HL-60 (cell line): ENCODE measurements around the gene COA5.

ENCODE experiments used
- DNase-seq, 2 experiments: peaks; one replicate each; pipeline ENCODE4 v3.0.0-alpha.2; 2010 to 2020; ENCODE audit warnings: low read depth in 1 of 2, low spot score in 1 of 2
- H3K27ac ChIP-seq: fragments of 250-450 bp; sonication (Bioruptor Pico); replicated peaks from 2 replicates; pipeline ENCODE4 v1.5.1; 2020; ENCODE audit warnings: mild to moderate bottlenecking, moderate library complexity
- H3K27me3 ChIP-seq: fragments of 250-450 bp; sonication (Bioruptor Pico); 2 replicates; pipeline ENCODE4 v1.5.1; 2021; ENCODE audit warnings: mild to moderate bottlenecking, moderate library complexity; ENCODE audit not compliant: insufficient read depth, poor library complexity, severe bottlenecking
- H3K4me3 ChIP-seq: replicated peaks from 2 replicates; pipeline ENCODE4 v1.5.1; 2011; ENCODE audit warnings: mild to moderate bottlenecking, control low read depth, low read length; ENCODE audit not compliant: insufficient read depth
- GABPA ChIP-seq: IDR thresholded peaks from 2 replicates; pipeline ENCODE4 v1.6.1; 2012; ENCODE audit warnings: low read depth
- POLR2AphosphoS5 ChIP-seq: IDR thresholded peaks from 2 replicates; pipeline ENCODE4 v1.6.1; 2012; ENCODE audit warnings: low read depth
- SPI1 ChIP-seq: IDR thresholded peaks from 2 replicates; pipeline ENCODE4 v1.6.1; 2012; ENCODE audit warnings: low read depth, mild to moderate bottlenecking, borderline replicate concordance
- TF ChIP-seq, protein P1 (sequence below): IDR thresholded peaks from 2 replicates; pipeline ENCODE4 v1.6.1; 2012; ENCODE audit warnings: low read depth; ENCODE audit not compliant: insufficient replicate concordance
- TF ChIP-seq, protein P2 (sequence below): IDR thresholded peaks from one replicate; pipeline ENCODE4 v1.5.1; 2011; ENCODE audit warnings: low read length, control low read depth, inconsistent platforms; ENCODE audit not compliant: insufficient read depth

Gene COA5

DNA sequence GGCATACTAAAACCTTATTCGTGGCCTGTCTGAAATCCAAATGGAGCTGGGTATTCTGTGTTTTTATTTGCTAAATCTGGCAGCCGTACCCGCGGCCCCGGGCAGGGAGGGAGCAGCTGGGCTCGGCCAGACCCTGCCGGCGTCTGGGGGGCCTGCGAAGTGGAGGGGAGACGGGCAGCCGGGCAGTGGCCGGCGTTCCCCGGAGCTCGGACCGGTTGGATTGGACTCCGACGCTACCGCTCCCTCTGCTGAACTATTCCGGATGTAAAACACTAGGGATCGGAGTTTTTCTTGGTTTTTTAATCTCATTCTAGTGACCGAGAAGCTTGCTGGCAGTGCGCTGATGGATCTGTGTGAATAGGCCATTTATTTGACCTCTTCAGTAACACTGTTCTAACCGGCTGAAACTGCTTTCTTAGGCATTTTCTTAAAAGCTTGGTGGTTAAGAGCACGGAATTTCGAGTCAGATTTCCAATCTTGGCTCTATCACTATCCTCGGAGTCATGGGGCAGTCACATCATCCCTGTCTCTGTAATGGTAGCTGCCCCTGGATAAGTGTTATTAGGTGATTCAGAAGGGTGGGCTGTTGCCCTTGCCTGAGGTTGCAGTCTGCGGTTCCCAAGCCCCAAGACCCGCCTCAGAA is 771 bp upstream of the COA5 start:
- no peak for TF ChIP-seq SPI1
- TF ChIP-seq, protein P1, sequence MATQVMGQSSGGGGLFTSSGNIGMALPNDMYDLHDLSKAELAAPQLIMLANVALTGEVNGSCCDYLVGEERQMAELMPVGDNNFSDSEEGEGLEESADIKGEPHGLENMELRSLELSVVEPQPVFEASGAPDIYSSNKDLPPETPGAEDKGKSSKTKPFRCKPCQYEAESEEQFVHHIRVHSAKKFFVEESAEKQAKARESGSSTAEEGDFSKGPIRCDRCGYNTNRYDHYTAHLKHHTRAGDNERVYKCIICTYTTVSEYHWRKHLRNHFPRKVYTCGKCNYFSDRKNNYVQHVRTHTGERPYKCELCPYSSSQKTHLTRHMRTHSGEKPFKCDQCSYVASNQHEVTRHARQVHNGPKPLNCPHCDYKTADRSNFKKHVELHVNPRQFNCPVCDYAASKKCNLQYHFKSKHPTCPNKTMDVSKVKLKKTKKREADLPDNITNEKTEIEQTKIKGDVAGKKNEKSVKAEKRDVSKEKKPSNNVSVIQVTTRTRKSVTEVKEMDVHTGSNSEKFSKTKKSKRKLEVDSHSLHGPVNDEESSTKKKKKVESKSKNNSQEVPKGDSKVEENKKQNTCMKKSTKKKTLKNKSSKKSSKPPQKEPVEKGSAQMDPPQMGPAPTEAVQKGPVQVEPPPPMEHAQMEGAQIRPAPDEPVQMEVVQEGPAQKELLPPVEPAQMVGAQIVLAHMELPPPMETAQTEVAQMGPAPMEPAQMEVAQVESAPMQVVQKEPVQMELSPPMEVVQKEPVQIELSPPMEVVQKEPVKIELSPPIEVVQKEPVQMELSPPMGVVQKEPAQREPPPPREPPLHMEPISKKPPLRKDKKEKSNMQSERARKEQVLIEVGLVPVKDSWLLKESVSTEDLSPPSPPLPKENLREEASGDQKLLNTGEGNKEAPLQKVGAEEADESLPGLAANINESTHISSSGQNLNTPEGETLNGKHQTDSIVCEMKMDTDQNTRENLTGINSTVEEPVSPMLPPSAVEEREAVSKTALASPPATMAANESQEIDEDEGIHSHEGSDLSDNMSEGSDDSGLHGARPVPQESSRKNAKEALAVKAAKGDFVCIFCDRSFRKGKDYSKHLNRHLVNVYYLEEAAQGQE: no peak
- TF ChIP-seq GABPA: no peak
- TF ChIP-seq POLR2AphosphoS5: no peak
- TF ChIP-seq, protein P2, sequence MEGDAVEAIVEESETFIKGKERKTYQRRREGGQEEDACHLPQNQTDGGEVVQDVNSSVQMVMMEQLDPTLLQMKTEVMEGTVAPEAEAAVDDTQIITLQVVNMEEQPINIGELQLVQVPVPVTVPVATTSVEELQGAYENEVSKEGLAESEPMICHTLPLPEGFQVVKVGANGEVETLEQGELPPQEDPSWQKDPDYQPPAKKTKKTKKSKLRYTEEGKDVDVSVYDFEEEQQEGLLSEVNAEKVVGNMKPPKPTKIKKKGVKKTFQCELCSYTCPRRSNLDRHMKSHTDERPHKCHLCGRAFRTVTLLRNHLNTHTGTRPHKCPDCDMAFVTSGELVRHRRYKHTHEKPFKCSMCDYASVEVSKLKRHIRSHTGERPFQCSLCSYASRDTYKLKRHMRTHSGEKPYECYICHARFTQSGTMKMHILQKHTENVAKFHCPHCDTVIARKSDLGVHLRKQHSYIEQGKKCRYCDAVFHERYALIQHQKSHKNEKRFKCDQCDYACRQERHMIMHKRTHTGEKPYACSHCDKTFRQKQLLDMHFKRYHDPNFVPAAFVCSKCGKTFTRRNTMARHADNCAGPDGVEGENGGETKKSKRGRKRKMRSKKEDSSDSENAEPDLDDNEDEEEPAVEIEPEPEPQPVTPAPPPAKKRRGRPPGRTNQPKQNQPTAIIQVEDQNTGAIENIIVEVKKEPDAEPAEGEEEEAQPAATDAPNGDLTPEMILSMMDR: no peak
- H3K27ac ChIP-seq: peak overlapping the region; percentile 93
- H3K4me3 ChIP-seq: peak overlapping the region; percentile 92
- no peak for DNase-seq
- no peaks in the 10 kb centered on the region for H3K27me3 ChIP-seq

GRCh38 chr2:98607741-98608115 is 584 bp downstream of the COA5 start:
- Histone ChIP-seq H3K27ac (peak overlapping the region; percentile 93), H3K4me3 (peak overlapping the region; percentile 92), H3K27me3 (no peaks in the 10 kb centered on the region)
- TF ChIP-seq, protein P2: no peak
- TF ChIP-seq SPI1: no peak
- no peak for TF ChIP-seq POLR2AphosphoS5
- TF ChIP-seq GABPA: no peak
- TF ChIP-seq, protein P1: no peak
- no peak for DNase-seq

- TF ChIP-seq, protein P1: no peak
- no peak for TF ChIP-seq POLR2AphosphoS5
- TF ChIP-seq, protein P2: no peak
- TF ChIP-seq GABPA: no peak
- TF ChIP-seq SPI1: no peak
- peak overlapping the region; percentile 93 for H3K27ac ChIP-seq
- DNase-seq: peak in 1 of 2 experiments; percentile 40
- no peaks in the 10 kb centered on the region for H3K27me3 ChIP-seq
- peak overlapping the region; percentile 92 for H3K4me3 ChIP-seq
Measured at GRCh38 chr2:98607104-98607503, 1.2 kb downstream of the COA5 start.
